ENCODE data around the gene SIRPA. TPM values are rescaled to one million over a fixed set of nuclear protein-coding genes. Genes with fewer than 3 reads are reported as not detected.
"Not testable (repeated sequence)": the region's sequence is repeated elsewhere in the genome, so short reads cannot be mapped to it uniquely, and the experiment has no call there.

The SIRPA gene
- total and polyA plus RNA-seq, 2 of the 4 experiments (the other 2 are of a cell fraction), result 9.9 to 40.2 TPM

DNA sequence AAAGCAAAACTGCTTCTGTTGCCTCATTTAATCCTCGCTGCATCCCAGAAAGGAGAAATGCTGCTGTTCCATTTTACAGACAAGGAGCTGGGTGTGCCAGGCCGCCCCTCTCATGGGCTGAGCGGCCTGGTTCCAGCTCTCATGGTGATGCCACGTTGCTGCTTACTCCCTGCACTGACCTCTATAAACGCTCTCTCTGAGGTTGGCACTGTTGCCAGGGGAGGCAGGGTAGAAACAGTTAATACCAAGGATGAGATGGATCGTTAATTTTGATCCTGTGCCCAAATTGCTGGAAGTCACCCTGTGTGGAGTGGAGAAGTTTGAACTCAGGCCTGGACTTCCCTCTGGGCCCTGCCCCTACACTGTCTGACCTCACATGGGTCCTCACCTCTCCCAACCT is 25.6 kb downstream of the SIRPA start:
- Histone ChIP-seq H3K27ac (ENCODE audit: insufficient read depth, low read length) (no peak overlapping the region), H3K4ac (ENCODE audit: low read depth, low read length) (no peak overlapping the region), H3K4me3 (ENCODE audit: insufficient read depth, low read depth, low read length) (no peak overlapping the region), H4K91ac (ENCODE audit: insufficient read depth, low read depth, low read length) (no peak overlapping the region), H2BK120ac (ENCODE audit: low read depth, low read length) (no peak overlapping the region), H3K18ac (ENCODE audit: low read depth, low read length) (no peak overlapping the region), H2BK5ac (ENCODE audit: low read depth, low read length, poor library complexity, severe bottlenecking) (no peak overlapping the region), H3K4me2 (ENCODE audit: low read depth, low read length) (no peak overlapping the region), H2BK15ac (ENCODE audit: low read depth, low read length) (no peak overlapping the region), H2AFZ (replicated peaks; ENCODE audit: low read length, poor library complexity) (no peak overlapping the region), H3K36me3 (ENCODE audit: control insufficient read depth, insufficient read depth, low read length) (peaks cover 50% of the 10 kb centered on the region), H3K4me1 (ENCODE audit: control insufficient read depth, insufficient read depth, low read length) (no peaks in the 10 kb centered on the region), H3K9me3 (ENCODE audit: control insufficient read depth, insufficient read depth, low read length) (no peaks in the 10 kb centered on the region), H3K9ac (ENCODE audit: low read depth, low read length) (no peak overlapping the region), H3K23ac (ENCODE audit: low read depth, low read length) (no peak overlapping the region), H2BK20ac (ENCODE audit: low read depth, low read length) (no peak overlapping the region), H3K9me1 (ENCODE audit: insufficient read depth, low read length) (peaks cover 19% of the 10 kb centered on the region; the same call in 1 of the 2 replicates), H4K20me1 (ENCODE audit: insufficient read depth, low read length) (peaks cover 4% of the 10 kb centered on the region), H4K8ac (ENCODE audit: low read depth in 2 of 2, low read length in 2 of 2) (no peak overlapping the region), H4K5ac (ENCODE audit: low read depth, low read length) (no peak overlapping the region), H3K14ac (replicated peaks; ENCODE audit: low read depth, low read length) (no peak overlapping the region), H2AK9ac (replicated peaks; ENCODE audit: low read depth, low read length, poor library complexity) (no peak overlapping the region), H3K56ac (ENCODE audit: extremely low read depth, insufficient read depth, low read length) (no peak overlapping the region), H2AK5ac (ENCODE audit: low read depth, low read length) (no peak overlapping the region), H3K27me3 (ENCODE audit: control insufficient read depth, insufficient read depth, low read length) (no peaks in the 10 kb centered on the region), H3K79me1 (ENCODE audit: low read depth in 1 of 2, low read length in 2 of 2) (peaks cover 3 to 4% of the 10 kb centered on the region in 2 experiments; a peak in 2 of 4 replicates)
- DNase-seq, result no peak
- TF ChIP-seq CEBPB (IDR thresholded peaks at IDR 0.05; ENCODE audit: low read depth, low read length) (no peak), CHD1 (IDR thresholded peaks at IDR 0.05; ENCODE audit: low read depth, low read length) (no peak)
- 95% methylated on average over 3 of the region's 6 CpGs; no CpG with 5 or more reads in 1 of the 2 experiments for WGBS, 2 experiments (ENCODE audit: extremely low coverage in 2 of 2, insufficient read length in 1 of 2)
- dilution Hi-C loops (cut with HindIII; ENCODE audit: low sequenced_read_pairs, unreplicated experiment) (no loop called here), in situ Hi-C loops (cut with MboI; ENCODE audit: low sequenced_read_pairs) (no loop called here), intact Hi-C loops (cut with micrococcal nuclease) (no loop called here)
- ChIA-PET POLR2A (ENCODE audit: unreplicated experiment) (no interaction called here), CTCF (interaction anchor here (0.8 kb wide), 1 partner anchor 119 kb away, joined by 3 read pairs; no protein-coding TSS in a partner anchor)
- ATAC-seq (ENCODE audit: low read depth), result no peak
- no TSS peak for BruUV-seq (replicated peaks)

DNA sequence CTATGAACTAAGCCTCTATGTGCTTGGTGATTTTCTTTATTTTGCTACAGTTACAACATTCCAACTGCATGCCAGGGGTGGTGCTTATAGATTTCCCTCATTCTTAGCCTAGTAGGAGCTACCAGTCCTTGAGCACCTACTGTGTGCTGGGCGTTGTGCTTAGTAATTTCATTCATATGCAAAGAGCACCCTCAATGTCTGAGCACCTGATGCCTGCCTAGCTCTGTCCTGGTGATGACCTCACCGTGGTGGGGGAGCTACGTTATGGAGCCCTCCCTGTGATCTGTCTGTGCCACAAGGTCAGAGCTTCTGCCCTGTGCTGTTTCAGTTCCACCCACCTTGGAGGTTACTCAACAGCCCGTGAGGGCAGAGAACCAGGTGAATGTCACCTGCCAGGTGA is 26.8 kb downstream of the SIRPA start:
- H3K4ac ChIP-seq (ENCODE audit: low read depth, low read length); H3K79me1 ChIP-seq (ENCODE audit: low read depth in 1 of 2, low read length in 2 of 2); H4K20me1 ChIP-seq (ENCODE audit: insufficient read depth, low read length); H3K27me3 ChIP-seq (ENCODE audit: control insufficient read depth, insufficient read depth, low read length); H4K91ac ChIP-seq (ENCODE audit: insufficient read depth, low read depth, low read length); H3K4me2 ChIP-seq (ENCODE audit: low read depth, low read length); ATAC-seq (ENCODE audit: low read depth); H2BK20ac ChIP-seq (ENCODE audit: low read depth, low read length); POLR2A ChIA-PET (ENCODE audit: unreplicated experiment); H3K56ac ChIP-seq (ENCODE audit: extremely low read depth, insufficient read depth, low read length); H2BK5ac ChIP-seq (ENCODE audit: low read depth, low read length, poor library complexity, severe bottlenecking); H3K18ac ChIP-seq (ENCODE audit: low read depth, low read length); H3K14ac ChIP-seq (replicated peaks; ENCODE audit: low read depth, low read length); H3K23ac ChIP-seq (ENCODE audit: low read depth, low read length); H3K9me3 ChIP-seq (ENCODE audit: control insufficient read depth, insufficient read depth, low read length); H2AK5ac ChIP-seq (ENCODE audit: low read depth, low read length); H4K5ac ChIP-seq (ENCODE audit: low read depth, low read length); H3K4me3 ChIP-seq (ENCODE audit: insufficient read depth, low read depth, low read length); intact Hi-C loops (cut with micrococcal nuclease); DNase-seq; H2AK9ac ChIP-seq (replicated peaks; ENCODE audit: low read depth, low read length, poor library complexity); dilution Hi-C loops (cut with HindIII; ENCODE audit: low sequenced_read_pairs, unreplicated experiment); BruUV-seq (replicated peaks); H2BK15ac ChIP-seq (ENCODE audit: low read depth, low read length); H3K9ac ChIP-seq (ENCODE audit: low read depth, low read length); in situ Hi-C loops (cut with MboI; ENCODE audit: low sequenced_read_pairs); H2AFZ ChIP-seq (replicated peaks; ENCODE audit: low read length, poor library complexity); H2BK120ac ChIP-seq (ENCODE audit: low read depth, low read length); CTCF ChIA-PET; H4K8ac ChIP-seq (ENCODE audit: low read depth in 2 of 2, low read length in 2 of 2); H3K27ac ChIP-seq (ENCODE audit: insufficient read depth, low read length); H3K4me1 ChIP-seq (ENCODE audit: control insufficient read depth, insufficient read depth, low read length): not testable (repeated sequence)
- Histone ChIP-seq H3K36me3 (ENCODE audit: control insufficient read depth, insufficient read depth, low read length) (peaks cover 46% of the 10 kb centered on the region), H3K9me1 (ENCODE audit: insufficient read depth, low read length) (peaks cover 19% of the 10 kb centered on the region; the same call in 1 of the 2 replicates)
- WGBS, 2 experiments (ENCODE audit: extremely low coverage in 2 of 2, insufficient read length in 1 of 2), result no CpG with 5 or more reads among the region's 4 CpGs
